Stimulated activated CD8-positive, alpha-beta memory T cell treated with anti-CD3 and anti-CD28 coated beads, Interleukin-12 subunit alpha, Interleukin-12 subunit beta, amount 100 ng/mL, for 1 hour (primary cell): ENCODE results near the gene C3orf18.
A peak's percentile ranks its signal among the peaks of the same experiment; 100 is the strongest.

ENCODE experiments used
- DNase-seq: peaks from one replicate; pipeline ENCODE4 v3.0.0-alpha.2; 2020; ENCODE audit warnings: low read depth

The C3orf18 gene

DNA sequence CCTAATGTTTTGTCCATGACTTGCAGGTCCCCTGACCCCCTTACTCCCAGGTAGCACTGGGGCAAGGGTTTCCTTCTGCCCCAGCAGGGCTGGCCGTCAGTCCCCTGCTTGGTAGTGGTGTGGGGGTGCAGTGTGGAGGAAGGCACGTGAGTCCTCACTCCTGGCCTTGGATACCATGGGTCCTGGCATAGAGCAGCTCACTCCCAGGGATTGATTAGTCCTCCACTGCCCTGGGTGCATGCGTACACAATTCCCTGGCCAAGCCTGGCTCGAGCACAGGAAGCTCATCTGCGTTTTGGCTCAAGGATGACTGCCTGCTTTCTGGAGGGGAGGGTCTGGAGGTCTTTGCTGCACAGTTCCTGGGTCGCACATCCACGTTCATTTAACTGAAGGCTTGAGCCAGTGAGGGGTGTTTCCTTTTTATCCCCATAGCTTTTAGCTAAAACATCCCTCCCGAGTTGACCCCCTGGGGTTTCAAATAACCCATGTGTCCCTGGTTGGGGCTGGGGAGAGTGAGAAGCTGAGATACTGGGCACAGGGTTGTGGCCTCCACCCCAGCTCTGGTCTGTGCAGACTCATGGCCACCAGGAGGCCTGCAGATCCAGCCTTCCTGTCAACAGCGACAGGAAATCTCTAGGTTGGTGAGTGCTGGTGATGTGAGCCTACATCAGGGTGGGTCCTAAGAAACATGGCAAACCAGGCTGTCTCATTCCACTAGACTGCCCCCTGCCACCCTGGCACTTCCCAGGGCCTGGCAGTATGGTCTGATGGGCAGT is 13.3 kb upstream of the C3orf18 start:
- no peak for DNase-seq

DNA sequence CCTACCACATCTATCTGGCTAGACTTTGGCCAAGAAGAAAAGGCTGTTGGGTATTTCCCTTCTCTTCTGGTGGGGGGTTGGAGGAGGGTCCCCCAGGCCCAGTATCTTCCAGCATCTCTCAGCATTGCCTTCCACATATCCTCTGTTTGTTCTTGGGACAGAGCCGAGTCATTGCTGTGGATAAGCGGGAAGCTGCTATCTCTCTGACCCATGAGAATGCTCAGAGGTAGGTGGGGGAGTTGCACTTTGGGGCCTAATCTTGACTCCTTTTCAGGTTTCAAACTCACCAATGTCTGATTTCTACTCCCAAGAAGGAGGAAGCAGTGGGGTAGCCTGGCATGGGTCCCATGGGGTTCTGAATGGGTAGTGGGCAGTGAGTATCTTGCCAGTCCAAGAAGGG is 9.8 kb upstream of the C3orf18 start:
- DNase-seq: no peak

DNA sequence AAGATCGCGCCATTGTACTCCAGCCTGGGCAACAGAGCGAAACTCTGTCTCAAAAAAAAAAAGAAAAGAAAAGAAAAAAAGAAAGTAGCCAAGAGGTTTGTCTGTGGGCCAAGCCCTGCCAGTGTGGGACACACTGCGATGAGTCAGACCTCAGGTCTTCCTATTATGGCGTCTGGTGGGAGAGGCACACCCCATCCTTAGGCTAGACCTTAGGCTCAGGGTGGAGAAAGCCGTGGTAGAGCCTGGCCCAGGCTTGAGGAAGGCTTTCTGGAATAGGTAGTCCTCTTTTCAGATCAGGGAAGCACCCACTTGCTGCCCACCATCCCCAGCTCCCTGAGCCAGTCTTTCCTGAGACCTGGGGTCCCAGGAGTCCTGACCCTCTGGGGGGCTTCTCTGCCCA is 7.8 kb upstream of the C3orf18 start:
- DNase-seq: no peak

DNA sequence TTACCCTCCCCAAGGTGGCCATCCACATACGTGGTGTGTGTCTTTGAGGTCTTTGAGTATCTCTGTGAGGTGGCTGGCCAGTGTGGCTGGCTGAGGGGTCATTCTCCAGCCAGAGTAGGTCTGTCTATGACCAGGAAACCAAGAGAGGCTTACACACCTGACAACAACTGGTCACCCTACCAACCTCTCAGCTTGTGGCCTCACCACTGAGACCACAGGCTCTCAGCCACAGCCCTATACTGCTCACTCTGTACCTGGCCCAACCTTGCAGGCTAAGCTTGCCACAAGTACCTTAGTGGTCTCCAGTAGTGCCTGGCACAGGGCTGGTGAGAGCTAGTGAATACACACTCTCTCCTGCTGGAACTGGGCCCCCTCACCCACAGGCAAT is 6.9 kb upstream of the C3orf18 start:
- no peak for DNase-seq

DNA sequence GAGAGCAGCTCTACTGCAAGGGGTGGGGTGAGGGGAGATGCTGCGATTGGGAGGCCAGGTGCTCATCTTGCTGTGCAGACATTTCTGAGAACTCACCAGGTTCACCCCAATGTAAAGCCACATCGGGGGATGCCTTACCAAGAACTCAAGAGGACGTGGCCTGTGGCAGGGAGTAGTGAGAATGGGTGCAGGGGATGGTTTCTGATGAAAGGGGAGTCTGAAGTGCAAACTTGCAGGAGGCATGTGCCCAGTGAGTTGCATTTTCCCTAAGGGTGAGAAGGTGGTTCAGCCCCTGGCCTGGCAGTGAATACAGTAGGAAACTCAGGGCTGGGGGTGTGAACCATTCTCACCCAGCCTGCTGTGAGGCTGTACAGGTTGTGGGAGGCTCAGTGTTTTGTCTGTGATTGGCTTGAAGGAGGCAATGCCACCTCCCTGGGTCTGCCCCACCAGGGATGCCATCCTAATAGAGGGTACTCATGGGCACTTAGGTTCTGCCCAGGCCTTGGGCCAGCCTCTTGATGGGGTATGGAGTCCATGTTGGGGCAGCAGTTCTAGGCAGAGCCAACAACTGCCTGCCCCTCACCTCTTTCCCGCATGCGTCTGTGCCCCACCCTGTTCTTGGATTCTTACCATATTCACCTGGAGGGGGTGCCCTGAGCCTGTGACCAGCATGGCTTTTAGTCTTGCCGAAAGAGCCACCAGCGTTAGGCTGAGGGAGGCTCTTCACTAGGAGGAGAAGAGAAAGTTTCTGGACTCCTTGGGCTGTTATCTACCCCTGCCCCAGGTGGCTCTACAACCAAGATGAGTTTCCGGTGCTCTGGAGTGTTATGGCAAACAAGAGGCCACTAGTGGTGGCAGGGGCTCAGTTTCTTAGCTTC is 6.3 kb upstream of the C3orf18 start:
- no peak for DNase-seq

DNA sequence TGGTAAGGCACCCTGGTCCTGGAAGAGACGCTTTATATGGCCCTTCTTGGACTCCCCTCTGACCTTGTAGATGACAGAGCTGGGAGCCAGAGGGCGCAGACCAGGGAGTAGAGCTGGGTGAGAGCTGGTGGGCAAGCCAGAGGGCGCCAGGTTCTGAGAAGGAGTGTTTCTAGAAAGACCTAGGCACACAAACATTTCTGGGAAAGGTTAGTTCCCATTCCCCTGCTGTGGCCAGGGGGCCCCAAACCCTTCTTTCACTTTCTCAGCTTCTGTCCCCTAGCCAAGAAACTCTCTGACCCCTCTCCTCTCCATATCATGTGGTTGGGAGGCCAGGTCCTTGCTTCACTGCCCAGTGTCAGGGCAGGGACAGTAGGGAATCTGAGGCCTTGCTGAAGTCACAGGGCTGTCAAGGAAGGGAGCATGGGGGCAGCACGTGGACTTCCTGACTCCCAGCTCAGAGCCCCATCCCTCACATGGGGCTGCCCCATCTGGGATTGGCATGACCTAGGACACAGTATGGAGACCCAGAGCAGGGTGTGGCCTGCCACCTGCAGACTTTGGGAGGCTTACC is 5.3 kb upstream of the C3orf18 start:
- no peak for DNase-seq

DNA sequence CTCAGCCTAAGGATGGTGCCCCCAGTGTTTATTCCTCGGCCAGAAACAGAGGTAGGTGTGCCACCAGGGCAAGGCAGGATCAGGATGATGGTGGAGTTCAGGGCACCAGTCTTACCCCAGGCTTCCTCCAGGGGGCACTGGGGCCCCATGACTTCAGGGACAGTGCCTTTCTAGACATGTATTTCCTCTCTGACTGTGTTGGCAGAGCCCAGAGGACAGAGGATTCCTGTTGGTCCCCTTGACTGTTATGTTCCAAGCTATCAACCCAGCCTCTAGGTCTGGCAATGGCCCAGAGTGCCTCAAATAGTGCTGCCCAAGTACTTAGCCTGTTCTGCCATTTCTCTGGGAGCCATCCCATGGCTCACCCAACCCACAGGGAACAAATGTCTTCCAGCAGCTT is 4.6 kb upstream of the C3orf18 start:
- DNase-seq: peak; percentile 70

DNA sequence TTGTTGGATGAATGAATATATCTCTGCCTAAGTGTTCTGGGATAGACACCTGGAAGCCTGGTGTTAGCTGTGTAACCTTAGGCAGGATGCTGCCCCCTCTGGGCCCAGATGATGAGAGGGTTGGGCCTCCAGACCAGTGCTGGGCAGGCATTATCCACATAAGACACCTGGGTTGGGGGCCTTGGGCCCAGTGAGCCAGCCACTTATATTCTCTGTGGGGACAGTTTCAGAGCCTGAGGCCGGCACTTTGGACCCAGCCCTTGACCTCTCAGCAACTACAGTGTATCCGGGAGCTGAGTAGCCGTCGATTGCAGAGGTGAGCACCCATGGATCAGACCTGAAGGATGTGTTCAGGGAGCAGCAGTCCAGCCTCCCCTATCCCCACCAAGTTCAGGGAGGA is 3.9 kb upstream of the C3orf18 start:
- no peak for DNase-seq

DNA sequence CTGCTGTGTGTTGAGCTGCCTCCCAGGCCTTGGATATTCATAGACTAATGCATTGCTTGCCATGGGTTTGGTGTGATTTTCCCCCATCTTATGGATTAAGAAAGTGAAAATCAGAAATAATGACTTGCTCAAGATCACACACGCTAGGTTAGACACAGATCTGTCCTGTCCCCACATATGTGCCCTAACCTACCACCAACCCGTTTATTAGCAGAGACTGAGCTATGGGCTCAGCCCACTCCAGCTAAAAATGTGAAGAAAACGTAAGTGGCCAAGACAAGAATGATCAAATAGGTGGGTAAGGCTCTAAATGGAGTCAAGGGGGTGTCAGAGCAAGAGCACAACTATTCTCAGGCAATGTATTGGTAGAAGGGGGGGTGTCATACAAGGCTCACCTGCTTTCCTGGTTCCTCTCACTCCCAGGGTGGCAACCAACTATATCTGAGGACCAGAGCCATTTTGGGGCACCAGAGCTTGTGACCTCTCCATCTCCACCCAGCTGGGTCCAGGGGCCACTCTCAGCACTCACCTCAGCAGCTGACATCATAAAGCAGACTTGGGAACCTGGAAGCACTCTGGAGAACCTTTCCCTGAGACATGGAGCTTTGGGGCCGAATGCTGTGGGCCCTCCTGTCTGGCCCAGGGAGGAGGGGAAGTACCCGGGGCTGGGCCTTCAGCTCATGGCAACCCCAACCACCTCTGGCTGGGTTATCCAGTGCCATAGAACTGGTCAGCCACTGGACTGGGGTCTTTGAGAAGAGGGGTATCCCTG is 3.1 kb upstream of the C3orf18 start:
- DNase-seq: no peak

DNA sequence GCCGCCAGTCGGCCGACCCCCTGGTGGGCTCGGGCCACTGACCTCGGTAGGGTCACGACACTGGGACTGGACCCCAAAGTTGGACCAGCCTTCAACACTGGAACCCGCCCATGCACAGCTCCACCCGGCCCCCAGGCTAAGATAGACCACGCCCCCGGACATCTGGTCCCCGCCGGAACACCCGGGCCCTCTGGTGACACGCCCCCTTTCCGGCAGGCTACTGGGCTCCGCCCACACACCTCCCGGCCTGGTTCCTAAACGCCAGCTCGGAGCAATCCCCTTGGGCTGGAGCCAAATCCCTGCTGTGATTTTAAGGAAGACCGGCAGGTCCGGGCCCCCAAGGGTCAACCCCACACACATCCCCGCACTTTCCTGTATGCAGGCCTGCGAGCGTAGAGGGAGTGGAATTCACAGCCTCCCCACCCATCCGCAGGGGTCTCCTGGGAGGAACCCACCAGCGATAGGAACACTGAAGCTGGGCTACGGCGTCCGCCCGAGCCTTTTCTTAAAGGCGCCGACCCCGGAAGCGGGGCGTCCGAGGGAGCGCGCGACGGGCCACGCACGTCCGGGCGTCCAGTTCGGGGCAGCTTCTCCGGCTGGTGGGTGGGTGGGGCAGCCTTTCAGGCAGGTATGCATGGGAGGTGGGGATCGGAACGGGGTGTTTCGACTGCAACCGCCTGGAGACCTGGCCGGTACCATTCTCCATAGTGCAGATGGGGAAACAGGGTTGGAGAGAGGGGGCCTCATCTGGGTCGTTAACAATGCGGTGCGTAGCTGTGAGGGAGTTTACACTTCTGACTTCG is 1.6 kb upstream of the C3orf18 start, which contains the start of gene HEMK1:
Gene HEMK1 (plus strand): TSS at position 576 of the 803 bp plus-strand sequence. CDS start 1,583 bp downstream, outside the sequence.
- DNase-seq: peak; percentile 90

DNA sequence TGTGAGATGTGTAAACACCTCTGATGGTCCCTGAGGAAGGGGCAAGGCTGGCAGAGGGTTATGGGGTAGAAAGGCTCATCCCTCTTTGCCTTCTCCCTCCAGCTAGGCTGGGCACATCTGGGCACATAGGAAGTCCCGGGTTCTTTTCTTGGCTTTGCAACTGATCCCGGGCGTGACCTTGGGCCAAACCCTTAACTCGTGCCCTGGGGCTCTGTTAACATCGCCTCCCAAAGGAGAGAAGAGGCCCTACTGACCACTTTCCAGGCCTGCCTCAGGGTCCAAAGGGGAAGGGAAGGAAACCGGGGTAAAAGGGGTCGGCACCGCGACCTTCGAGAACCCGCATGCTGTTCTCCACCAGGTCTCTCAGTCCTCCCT is 549 bp downstream of the C3orf18 start:
- DNase-seq: no peak

DNA sequence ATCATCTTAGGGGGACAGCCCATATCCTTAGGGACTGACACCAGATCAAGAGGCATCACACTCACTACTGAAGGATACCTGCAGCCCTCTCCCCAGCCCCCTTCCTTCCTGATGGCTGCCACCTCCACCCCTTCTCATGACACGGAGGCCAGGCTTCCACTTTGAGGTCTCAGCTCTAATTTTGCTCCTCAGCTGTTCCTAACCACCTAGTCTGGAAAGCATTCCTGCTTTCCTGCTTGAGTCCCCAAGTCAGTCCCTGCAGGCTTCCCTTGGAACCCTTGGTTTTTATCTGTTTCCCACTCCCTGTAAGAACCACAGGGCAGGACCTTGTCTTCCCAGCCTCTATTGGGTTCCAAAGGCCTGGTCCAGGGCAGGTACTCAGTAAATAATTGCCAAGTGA is 3.2 kb downstream of the C3orf18 start:
- no peak for DNase-seq

DNA sequence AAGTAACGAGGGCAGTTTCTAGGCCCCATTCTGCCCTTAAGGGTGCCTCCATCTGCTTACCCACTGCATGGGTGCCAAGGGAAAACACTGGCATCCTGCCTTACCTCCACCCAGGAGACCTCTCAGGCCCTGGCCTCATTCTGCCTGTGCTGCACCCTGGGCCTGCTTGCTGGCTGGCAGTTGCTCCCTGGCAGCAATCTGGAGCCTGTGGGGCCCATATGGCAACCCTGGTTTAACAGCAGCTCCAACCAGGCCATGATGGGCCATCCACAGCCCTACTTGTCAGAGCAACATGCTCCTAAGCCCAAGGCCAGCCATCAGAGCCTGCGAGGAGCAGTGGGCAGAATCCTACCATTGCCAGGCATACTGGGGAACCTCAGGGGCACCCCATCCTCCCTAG is 3.7 kb downstream of the C3orf18 start:
- no peak for DNase-seq

DNA sequence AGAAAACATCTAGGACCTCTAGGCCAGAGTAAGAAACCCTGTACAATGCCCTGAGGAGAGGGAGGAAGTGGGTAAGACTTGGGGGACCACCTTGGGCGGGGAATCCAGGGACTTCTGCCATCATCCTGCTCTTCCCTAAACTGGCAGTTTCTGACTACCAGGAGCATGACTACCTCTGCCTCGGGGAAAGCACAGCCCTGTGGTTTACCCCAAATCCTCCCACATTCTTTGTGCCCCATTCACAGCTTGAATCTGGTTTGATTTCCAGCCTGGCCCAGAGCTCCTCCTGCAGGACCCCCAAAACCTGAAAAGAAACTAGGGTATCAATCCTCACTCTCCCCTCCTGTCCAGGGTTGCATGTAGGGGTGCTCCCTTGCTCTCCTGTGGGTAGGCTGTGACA is 4.7 kb downstream of the C3orf18 start:
- no peak for DNase-seq

DNA sequence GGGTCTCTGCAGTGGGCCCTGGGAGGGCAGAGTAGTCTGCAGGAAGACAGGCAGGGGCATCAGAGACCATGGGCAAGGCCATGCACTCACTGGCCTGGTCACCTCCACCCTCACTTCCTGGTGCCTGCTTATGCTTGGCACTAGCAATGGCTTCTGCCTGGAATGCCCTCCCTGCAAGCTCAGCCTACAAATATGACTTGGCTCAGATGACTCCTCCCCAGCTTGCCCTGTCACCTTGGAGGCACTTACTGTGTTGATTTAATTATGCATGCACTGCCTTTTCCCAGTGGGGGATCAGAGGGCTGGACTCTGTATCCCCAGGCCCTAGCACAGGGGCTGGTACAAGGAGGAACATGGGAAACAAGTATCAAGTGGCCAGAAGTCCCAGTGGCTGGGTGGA is 7.8 kb downstream of the C3orf18 start:
- DNase-seq: no peak

DNA sequence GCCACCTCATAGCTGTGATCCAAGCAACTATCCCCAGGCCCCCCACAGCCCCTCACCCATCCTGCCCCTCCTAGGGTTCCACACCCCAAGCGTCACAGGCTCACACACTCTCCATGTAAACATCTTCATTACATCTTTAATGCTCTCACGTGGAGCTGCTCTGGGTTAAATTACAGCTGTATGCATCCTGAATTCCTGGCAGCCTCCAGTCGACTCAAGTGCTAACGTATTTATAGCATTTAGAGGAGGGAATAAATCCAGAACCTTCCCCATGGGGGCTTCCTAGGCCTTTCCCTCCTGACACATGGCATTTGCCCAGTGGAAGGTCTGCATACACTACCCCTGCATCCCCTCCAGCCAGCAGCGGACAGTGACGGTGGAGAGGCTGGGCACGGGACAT is 9.6 kb downstream of the C3orf18 start:
- DNase-seq: no peak

DNA sequence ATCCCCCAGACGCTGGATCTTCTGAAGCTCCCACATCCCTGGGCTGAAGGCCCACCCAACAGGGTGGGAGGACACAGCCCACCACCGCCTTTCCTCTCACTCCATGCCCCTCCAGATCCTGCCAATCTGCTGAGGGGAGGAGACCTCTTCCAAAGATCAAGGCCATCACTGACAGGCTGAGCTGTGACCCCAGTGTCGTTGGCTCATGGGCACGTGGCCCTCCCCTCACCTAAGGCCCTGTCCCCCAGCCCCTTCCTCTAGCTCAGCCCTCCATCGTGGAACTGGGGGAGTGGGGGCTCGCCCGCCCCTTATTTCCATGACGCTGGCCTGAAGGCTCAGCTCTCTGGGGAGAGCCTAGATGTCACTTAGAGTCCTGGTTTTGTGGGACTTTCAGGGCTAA is 10.4 kb downstream of the C3orf18 start:
- no peak for DNase-seq

DNA sequence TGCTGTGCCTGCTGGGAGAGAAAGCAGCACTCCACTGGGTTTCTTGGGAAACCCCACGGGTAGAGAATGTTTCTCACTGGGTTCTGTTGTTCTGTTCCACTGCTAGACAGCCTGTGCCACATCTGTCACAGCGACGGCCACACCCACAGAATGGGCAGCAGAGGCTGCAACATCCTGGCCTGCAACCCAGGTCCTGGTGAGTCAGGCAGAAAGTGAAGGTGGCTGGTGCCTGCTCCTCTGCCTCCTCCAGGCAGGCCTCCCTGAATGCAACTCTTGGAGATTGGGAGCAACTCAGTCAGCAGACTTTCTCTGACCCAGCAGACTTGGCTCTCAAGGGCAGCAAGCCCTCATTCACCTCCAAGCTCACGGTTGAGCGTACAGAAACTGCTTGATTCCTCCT is 13.0 kb downstream of the C3orf18 start:
- no peak for DNase-seq

DNA sequence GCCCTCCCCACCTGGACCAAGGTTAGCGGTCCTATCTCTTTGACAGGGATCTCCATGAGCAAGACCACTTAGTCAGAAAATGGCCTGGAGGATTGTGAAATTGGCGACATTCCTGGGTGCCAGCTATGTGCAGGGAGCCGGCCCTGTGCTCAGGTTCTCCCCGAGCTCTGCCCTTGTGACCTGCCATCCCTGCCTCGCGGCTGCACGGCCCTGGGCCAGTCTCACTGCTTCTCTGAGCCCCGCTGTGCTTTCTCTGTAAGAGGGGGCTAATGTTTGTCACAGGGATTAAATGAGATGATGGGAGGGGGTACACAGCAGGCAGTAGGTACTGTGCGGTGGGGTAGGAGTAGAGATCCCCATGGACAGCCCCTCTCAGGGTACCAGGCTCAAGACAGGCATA is 14.9 kb downstream of the C3orf18 start:
- DNase-seq: no peak

DNA sequence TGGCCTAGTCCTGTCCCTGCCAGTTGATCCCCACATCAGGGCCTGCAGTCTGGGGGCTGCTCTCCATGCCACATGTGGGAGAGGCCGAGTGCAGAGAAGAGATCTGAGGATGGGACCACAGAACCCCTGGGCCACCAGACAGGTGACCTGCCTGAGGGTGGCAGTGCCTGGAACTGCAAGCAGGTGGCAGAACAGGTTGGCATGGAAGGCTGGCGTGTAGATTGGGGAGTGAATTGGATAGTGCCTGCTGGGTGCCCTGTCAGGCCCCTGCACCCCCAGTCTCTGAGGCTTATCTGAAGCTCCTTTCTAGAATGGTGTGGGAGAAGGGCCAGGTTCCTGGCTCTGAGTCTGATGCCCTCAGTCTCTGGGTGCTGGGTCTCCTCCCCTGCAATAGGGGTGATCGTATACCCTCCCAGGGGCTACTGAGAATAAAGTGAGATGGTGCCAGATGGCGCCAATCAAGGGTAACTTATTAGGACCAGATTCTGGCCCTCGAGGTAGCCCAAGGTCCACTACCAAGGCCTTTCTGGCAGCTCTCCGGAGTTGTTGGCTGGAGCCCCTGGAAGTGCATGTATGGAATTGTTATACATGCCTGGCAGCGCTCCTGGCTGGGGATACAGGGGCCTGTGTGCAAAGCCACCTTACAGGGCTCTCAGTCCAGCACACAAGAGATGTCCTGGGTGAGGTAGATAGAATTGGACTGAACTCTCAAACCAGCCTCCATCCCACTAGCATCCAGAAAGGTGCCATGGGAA is 15.7 kb downstream of the C3orf18 start:
- DNase-seq: no peak
